Chondrocyte (in vitro differentiated cells): ENCODE data around the gene TMEM183A. TPM values are rescaled to one million over a fixed set of nuclear protein-coding genes. Genes with fewer than 3 reads are reported as not detected.

Experiments
- DNase-seq: peaks from one replicate; pipeline ENCODE4 v3.0.0; 2021; ENCODE audit warnings: mixed read lengths, low spot score
- H3K27ac Mint-ChIP-seq: one replicate; pipeline ENCODE4 v1.8.0; 2021; ENCODE audit warnings: mild to moderate bottlenecking, moderate library complexity, mixed read lengths; ENCODE audit not compliant: unreplicated experiment
- H3K27me3 Mint-ChIP-seq: 2 replicates; pipeline ENCODE4 v1.8.0; 2021; ENCODE audit warnings: low read depth, mixed read lengths
- H3K36me3 Mint-ChIP-seq: 2 replicates; pipeline ENCODE4 v1.8.0; 2021; ENCODE audit warnings: low read depth, mixed read lengths
- H3K4me1 Mint-ChIP-seq: 2 replicates; pipeline ENCODE4 v1.8.0; 2021; ENCODE audit warnings: low read depth, mild to moderate bottlenecking, mixed read lengths
- H3K4me3 Mint-ChIP-seq: one replicate; pipeline ENCODE4 v1.8.0; 2021; ENCODE audit warnings: mild to moderate bottlenecking, moderate library complexity, mixed read lengths; ENCODE audit not compliant: unreplicated experiment
- H3K9me3 Mint-ChIP-seq: 2 replicates; pipeline ENCODE4 v1.8.0; 2021; ENCODE audit warnings: low read depth, mixed read lengths
- total RNA-seq: library from RNA; stranded (reverse); gene quantifications from 3 replicates; pipeline ENCODE4 v1.2.1, GENCODE V29; 2021
- TF ChIP-seq, protein P1 (sequence below): fragments of 200-600 bp; sonication (generic); IDR thresholded peaks from 2 replicates; pipeline ENCODE4 v1.5.0; 2021; ENCODE audit warnings: antibody characterized with exemption, mild to moderate bottlenecking, moderate library complexity

The TMEM183A gene
- total RNA-seq, 1 donor from 2014 or later, result 51.4 TPM

DNA sequence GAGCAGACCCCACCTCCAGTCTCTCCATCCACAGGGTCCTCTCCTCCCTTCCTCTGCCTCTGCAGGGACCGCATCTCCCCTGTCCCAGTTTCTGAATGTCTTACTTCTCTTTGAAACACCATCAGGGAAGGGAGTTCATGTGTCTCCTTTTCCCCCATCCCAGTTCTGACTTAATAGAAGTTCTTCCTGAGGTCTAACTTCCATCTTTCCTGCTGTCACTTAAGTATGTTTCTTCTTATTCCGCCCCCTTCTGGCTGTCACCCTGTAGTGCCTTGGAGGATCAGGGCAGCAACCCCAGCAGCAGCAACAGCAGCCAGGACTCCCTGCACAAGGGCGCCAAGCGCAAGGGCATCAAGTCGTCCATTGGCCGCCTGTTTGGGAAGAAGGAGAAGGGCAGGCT lies 49.3 kb downstream of the TMEM183A start:
- no peak overlapping the region for H3K4me3 Mint-ChIP-seq
- peaks cover 16% of the 10 kb centered on the region for H3K4me1 Mint-ChIP-seq
- TF ChIP-seq, protein P1, sequence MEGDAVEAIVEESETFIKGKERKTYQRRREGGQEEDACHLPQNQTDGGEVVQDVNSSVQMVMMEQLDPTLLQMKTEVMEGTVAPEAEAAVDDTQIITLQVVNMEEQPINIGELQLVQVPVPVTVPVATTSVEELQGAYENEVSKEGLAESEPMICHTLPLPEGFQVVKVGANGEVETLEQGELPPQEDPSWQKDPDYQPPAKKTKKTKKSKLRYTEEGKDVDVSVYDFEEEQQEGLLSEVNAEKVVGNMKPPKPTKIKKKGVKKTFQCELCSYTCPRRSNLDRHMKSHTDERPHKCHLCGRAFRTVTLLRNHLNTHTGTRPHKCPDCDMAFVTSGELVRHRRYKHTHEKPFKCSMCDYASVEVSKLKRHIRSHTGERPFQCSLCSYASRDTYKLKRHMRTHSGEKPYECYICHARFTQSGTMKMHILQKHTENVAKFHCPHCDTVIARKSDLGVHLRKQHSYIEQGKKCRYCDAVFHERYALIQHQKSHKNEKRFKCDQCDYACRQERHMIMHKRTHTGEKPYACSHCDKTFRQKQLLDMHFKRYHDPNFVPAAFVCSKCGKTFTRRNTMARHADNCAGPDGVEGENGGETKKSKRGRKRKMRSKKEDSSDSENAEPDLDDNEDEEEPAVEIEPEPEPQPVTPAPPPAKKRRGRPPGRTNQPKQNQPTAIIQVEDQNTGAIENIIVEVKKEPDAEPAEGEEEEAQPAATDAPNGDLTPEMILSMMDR, result peak; percentile 13
- no peak for DNase-seq
- peaks cover 16% of the 10 kb centered on the region for H3K27me3 Mint-ChIP-seq
- no peaks in the 10 kb centered on the region for H3K9me3 Mint-ChIP-seq
- no peak overlapping the region for H3K27ac Mint-ChIP-seq
- peaks cover 35% of the 10 kb centered on the region for H3K36me3 Mint-ChIP-seq

DNA sequence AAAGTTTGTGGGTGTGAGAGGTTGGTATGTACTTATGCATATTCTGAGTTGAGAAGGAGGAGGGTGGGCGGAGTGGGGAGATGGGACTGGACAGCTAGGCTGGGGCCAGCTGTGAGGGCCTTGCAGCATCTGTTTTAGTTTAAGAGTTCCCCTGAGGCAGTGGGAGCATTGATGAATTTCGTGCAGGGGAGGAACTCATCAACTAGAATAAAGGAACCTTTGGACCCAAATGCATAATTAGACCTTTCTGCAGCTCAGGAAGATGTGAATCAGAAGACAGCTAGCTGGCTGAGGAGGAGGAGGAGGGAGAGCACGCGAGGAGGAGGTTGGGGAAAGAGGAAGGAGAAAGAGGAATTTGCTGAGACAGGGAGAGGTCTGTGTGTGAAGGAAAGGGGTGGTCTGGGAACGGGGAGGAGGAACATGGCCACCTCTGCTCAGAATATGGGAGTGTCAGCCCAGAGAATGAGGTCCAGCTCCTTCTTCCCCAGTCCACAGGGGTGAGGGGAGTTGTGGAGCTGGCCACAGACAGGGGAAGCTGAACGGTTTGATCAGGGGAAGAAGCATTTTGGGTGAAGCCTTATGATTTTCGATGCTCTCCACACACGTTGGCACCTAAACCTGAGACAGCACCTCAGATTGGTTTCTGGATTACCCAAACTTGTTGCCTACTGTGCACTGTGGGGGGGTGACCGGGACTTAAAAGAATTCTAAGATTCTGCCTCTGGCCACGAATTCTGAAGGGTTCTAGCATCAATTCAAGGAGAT lies 50.9 kb downstream of the TMEM183A start:
- DNase-seq, result no peak
- H3K4me1 Mint-ChIP-seq, result peaks cover 9% of the 10 kb centered on the region
- no peak overlapping the region for H3K27ac Mint-ChIP-seq
- TF ChIP-seq, protein P1, result no peak
- H3K27me3 Mint-ChIP-seq, result peaks cover 12% of the 10 kb centered on the region
- H3K9me3 Mint-ChIP-seq, result no peaks in the 10 kb centered on the region
- H3K36me3 Mint-ChIP-seq, result peaks cover 35% of the 10 kb centered on the region
- H3K4me3 Mint-ChIP-seq, result no peak overlapping the region

DNA sequence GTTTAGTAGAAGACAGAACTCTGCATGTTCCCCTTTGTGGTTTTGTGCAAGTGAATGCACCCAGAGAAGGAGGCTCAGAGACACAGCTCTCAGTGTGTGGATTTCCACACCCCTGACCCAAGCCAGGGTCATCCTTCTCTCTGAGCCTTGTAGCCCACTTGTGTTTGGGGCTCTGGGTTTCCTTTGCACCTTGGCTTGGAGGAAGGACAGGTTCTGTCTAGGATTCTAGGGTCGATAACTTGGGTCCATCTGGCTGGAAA lies 51.4 kb downstream of the TMEM183A start:
- Mint-ChIP-seq H3K36me3 (peaks cover 37% of the 10 kb centered on the region), H3K27ac (no peak overlapping the region), H3K4me1 (peaks cover 9% of the 10 kb centered on the region)

DNA sequence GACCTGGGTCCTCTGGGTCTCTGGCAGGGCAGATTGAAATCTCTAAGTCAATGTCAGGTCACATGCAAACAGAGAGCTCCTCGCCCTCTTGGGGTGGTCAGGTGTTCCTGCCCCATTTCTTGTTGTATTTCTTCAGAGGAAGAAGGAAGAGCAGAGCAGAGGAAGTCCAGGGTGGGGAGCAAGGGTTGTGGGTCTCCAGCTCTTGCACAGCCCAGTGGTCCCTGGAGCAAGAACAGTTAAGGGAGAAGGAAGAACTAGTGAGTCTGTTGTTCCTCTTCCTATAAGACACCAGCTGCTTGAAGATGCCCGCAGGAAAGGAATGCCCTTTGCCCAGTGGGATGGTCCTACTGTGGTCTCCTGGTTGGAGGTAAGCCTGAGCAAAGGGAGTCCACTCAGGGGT lies 52.3 kb downstream of the TMEM183A start:
- peaks cover 9% of the 10 kb centered on the region for H3K4me1 Mint-ChIP-seq
- TF ChIP-seq, protein P1, result no peak
- H3K27ac Mint-ChIP-seq, result no peak overlapping the region
- H3K4me3 Mint-ChIP-seq, result no peak overlapping the region
- no peaks in the 10 kb centered on the region for H3K9me3 Mint-ChIP-seq
- peaks cover 12% of the 10 kb centered on the region for H3K27me3 Mint-ChIP-seq
- no peak for DNase-seq
- H3K36me3 Mint-ChIP-seq, result peaks cover 39% of the 10 kb centered on the region

More for the DNA sequence above, 51.4 kb downstream of the TMEM183A start:
- Mint-ChIP-seq H3K27me3 (peaks cover 12% of the 10 kb centered on the region), H3K4me3 (no peak overlapping the region), H3K9me3 (no peaks in the 10 kb centered on the region)
- DNase-seq, result no peak
- TF ChIP-seq, protein P1, result no peak

DNA sequence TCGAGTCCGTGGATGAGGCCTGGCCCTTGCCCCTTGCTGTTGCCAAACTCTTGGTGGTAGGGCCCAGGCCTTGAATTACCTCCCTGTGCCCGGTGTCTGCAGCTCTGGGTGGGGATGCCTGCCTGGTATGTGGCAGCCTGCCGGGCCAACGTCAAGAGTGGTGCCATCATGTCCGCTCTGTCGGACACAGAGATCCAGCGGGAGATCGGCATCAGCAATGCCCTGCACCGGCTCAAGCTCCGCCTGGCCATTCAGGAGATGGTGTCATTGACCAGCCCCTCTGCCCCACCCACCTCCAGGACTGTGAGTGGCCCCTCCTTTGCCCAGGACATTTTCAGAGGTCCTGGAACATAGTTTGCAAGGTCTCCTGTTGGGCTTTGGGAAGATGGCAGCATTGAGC lies 52.9 kb downstream of the TMEM183A start:
- no peak for DNase-seq
- H3K27me3 Mint-ChIP-seq, result peaks cover 12% of the 10 kb centered on the region
- peaks cover 38% of the 10 kb centered on the region for H3K36me3 Mint-ChIP-seq

More for the DNA sequence above, 52.9 kb downstream of the TMEM183A start:
- Mint-ChIP-seq H3K4me1 (peaks cover 9% of the 10 kb centered on the region), H3K27ac (no peak overlapping the region), H3K9me3 (no peaks in the 10 kb centered on the region), H3K4me3 (no peak overlapping the region)
- TF ChIP-seq, protein P1, result no peak
